Measurements from ENCODE around the gene SLC9B2.

DNA sequence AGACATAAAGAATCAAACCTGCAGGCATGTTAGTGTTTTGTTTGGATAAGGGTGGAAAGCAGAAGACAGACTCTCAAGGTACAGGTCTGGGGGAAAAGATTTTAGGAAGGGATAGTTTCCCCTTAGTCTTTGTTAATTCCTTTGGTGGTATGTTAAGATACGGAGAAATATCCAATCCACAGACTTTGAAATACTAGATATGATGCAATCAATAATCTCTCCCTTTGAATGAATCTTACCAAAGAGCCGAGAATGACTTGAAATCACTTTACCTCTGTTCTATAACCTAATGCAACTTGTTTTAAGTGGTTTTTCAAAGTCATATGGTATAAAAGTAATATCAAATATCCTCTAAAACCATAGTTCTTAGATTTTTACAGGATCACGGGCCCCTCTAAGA lies 28.3 kb upstream of the SLC9B2 start:
- TF ChIP-seq, protein P1, sequence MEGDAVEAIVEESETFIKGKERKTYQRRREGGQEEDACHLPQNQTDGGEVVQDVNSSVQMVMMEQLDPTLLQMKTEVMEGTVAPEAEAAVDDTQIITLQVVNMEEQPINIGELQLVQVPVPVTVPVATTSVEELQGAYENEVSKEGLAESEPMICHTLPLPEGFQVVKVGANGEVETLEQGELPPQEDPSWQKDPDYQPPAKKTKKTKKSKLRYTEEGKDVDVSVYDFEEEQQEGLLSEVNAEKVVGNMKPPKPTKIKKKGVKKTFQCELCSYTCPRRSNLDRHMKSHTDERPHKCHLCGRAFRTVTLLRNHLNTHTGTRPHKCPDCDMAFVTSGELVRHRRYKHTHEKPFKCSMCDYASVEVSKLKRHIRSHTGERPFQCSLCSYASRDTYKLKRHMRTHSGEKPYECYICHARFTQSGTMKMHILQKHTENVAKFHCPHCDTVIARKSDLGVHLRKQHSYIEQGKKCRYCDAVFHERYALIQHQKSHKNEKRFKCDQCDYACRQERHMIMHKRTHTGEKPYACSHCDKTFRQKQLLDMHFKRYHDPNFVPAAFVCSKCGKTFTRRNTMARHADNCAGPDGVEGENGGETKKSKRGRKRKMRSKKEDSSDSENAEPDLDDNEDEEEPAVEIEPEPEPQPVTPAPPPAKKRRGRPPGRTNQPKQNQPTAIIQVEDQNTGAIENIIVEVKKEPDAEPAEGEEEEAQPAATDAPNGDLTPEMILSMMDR (IDR thresholded peaks at IDR 0.05), result no peak
- no peak for TF ChIP-seq POLR2A (IDR thresholded peaks at IDR 0.05)

Measured in body of pancreas (tissue), 4 donors.